SH-SY5Y (cell line): ENCODE data around the gene DISC1.

Source experiments
- GATA2 ChIP-seq: IDR thresholded peaks from 2 replicates; pipeline ENCODE4 v1.6.1; 2011; ENCODE audit warnings: mild to moderate bottlenecking, low read depth, low read length
- GATA3 ChIP-seq: IDR thresholded peaks from 2 replicates; pipeline ENCODE4 v1.6.1; 2011; ENCODE audit warnings: low read depth, mild to moderate bottlenecking, low read length, moderate library complexity

The DISC1 gene

DNA sequence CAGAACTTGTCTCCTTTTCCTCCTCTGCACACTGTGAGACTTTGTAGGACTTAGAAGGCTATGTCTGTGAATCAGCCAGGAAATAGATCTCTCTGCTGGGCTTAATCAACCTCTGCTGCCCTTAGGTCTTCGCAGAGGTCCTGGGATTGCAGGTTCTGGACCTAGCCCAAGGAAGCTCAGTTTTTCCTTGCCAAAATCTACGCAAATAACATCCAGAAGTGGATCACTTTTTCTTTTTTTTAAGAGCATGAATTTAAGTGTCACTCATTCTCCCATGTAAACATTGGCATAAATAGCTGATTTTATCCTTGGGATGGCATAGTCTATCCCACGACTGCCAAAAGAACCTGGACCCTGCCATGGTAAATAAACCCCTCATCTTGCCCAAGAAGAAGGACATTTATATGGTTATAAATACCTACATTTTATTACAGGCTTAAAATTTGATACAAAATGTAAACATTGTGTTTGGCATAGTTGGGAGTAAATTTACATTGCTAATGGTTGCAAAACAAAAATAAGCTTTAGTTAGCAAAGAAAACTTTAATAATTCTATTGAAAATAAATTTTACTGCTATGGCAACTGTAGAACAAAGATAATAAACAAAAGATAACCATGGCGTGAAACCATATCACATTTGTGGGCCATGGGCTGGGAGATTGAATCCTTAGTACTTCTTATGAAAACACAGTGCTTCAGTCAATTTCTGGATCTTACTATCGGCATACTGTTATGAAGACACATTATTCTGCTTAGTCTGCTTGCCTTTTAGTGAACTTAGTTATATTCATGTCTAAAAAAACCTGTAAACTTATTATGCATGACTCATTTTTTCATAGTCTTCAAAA is 24.5 kb upstream of the DISC1 start:
- TF ChIP-seq GATA3 (no peak), GATA2 (no peak)

- no peak for TF ChIP-seq GATA2
- TF ChIP-seq GATA3, result no peak
Measured at GRCh38 chr1:231602673-231602984, 24.0 kb upstream of the DISC1 start.

DNA sequence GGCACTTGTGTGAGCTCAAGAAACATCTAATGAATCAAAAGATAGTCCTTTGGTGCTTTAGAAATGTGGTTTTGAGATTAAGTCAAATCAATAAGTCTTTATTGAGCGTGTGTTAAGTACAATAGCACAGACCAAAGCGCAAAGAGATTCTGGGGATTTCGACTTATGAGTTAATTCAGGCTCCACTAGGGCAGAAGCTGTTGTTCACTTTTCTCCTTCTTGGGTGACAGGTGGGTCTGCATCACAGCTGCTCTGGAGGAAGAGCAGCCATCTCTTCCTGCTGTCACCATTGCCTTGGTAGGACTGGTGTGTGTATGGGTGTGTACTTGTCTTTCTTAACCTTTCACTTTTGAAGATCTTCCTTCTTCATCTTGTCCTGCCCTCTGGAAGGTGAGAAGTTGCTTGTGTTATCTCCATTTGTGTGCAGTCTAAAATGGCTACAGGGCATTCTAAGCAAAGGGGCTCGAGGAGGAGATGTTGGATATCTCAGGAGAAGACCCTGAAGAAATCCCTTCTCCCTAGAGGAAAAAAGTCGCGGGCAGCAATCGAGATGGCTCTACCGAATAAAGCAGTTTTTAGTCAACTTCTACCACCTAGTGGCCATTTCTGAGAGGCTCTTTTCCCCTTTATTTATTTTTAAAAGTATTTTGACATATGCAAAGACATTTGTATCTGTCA is 22.9 kb upstream of the DISC1 start:
- TF ChIP-seq GATA2 (no peak), GATA3 (no peak)

DNA sequence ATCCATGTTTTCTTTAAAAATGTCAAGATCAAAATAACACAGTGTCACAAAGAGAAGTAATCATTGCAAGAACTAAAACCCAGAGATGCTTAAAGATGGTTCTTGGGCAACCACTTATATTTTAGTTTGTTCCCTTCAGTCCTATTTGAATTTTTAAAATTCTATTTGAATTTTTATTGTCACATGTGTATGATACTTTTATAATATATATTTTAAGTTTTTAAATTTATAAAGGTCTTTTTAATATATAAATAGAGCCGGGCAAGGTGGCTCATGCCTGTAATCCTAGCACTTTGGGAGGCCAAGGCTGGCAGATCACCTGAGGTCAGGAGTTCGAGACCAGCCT is 22.3 kb upstream of the DISC1 start:
- TF ChIP-seq GATA2, result no peak
- no peak for TF ChIP-seq GATA3

DNA sequence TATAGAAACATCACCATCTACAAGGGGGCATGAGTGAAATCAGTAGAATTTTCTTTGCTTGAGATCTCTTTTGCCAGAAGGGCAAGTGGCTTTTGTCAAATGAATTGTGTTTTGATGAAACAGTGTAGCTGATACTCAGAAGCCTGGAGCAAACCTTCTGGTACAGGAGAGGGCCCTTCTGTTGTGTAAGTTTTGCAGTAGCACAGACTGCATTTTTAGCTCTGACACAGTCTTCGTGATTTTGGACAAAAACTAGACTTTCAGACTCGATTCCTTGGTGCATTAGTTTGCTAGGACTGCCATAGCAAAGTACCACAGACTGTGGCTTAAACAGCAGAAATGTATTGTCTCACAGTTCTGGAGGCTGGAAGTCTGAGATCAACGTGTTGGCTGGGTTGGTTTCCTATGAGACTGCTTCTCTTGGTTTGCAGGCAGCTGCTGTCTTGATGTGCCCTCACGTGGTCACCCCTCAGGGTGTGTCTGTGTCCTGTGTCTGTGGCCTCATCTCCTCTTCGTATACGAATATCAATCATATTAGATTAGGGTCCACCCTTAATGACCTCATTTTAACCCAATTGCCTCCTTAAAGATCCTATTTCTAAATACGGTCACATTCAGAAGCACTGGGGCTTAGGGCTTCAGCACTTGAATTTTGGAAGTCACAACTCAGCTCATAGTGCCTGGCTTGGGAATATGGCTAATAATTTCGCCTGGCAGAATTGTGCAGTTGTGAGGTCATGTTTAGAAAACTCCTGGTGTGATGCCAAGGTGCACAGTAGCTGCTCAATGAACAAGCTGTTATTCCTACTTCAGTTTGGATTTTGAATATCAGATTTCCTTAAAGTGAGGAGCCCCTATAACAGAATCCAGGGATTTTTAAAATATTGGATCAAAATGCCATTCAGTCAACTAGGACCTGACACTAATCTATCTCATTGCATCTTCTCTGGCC is 21.2 kb upstream of the DISC1 start:
- no peak for TF ChIP-seq GATA2

DNA sequence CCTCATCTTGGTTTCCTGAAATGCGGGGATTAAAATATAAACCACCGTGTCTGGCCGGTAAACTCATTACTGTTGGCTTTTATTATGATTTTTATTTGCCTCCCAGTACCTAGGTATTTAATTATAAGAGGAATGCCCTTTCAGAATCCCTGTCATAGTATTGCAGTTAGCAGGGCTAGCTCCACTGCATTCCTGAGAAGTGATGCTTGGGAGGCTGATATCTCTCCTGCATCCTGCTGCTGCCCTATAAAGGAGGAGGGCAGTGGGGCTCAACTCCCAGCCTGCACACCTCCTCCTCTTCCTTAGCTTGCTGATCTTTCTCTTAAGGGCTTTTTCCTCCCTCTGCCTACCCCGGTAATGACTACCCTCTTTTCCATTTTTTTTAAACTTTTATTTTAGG is 19.9 kb upstream of the DISC1 start:
- no peak for TF ChIP-seq GATA2
- TF ChIP-seq GATA3, result no peak

DNA sequence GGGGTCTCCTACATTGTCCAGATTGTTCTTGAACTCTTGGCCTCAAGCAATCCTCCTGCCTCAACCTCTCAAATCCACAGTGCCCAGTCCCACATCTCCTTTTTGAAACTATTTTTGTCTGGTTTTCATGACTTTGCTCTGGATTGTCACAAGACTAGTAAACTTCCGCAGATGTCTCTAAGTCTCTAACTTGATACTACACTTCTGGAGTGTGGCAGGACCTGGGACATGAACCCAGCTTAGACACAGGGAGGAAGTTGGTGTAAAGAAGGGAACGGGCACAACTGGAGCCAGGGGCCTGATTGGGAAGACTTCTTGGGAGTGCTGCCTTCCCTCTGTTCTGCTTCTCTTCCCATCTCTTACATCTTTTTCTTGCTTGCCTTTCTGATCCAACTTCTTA is 16.2 kb upstream of the DISC1 start:
- TF ChIP-seq GATA3, result no peak
- no peak for TF ChIP-seq GATA2

- TF ChIP-seq GATA2 (no peak), GATA3 (no peak)
Measured at GRCh38 chr1:231611111-231611510, 15.5 kb upstream of the DISC1 start.

DNA sequence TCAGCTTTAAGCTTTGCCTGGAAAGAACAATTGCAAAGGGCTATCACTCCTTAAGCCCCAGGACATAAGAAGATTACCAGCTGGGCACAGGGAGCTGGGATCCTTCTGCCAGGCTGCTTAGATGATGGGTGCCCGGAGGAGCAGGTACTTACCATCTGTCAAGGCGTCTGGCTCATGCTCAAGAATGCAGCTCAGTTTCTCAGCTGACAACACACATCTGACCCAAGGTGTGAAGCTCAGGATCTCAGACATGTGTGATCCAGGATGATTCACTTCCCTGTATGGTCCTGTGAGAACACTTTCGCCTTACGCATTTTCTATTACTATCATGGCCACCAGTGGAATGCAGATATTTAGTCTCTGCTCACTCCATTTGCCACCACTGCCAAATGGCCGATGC is 14.7 kb upstream of the DISC1 start:
- TF ChIP-seq GATA2 (no peak), GATA3 (no peak)

DNA sequence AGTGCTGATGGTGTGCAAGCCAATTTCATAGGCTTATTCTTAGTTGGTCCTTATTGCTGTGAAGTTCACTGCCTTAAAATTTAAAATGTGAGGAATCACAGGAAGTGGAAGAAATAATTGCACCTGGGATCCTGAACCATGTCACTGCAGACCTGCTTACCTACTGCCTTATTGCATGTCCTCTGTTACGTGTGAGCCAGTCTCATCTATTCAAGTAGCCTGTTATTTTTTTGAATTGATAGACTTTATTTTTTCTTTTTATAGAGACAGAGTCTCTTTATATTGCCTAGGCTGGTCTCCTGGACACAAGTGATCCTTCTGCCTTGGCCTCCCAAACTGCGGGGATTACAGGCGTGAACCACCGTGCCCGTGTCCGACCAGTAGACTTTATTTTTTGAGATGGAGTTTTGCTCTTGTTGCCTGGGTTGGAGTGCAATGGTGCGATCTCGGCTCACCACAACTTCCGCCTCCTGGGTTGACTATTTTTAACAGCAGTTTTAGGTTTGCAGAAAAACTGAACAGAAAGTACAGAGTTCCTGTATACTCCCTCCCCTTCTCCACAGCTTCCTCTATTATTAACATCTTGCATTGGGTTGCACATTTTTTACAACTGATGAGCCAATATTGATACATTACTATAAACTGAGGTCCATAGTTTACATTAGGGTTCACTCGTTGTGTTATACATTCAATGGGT is 14.0 kb upstream of the DISC1 start:
- TF ChIP-seq GATA3, result no peak
- TF ChIP-seq GATA2, result no peak

- TF ChIP-seq GATA2, result no peak
- TF ChIP-seq GATA3, result no peak
Measured at GRCh38 chr1:231613419-231614349, 12.9 kb upstream of the DISC1 start.

- TF ChIP-seq GATA3 (no peak), GATA2 (no peak)
Measured at GRCh38 chr1:231616667-231617066, 9.9 kb upstream of the DISC1 start.

DNA sequence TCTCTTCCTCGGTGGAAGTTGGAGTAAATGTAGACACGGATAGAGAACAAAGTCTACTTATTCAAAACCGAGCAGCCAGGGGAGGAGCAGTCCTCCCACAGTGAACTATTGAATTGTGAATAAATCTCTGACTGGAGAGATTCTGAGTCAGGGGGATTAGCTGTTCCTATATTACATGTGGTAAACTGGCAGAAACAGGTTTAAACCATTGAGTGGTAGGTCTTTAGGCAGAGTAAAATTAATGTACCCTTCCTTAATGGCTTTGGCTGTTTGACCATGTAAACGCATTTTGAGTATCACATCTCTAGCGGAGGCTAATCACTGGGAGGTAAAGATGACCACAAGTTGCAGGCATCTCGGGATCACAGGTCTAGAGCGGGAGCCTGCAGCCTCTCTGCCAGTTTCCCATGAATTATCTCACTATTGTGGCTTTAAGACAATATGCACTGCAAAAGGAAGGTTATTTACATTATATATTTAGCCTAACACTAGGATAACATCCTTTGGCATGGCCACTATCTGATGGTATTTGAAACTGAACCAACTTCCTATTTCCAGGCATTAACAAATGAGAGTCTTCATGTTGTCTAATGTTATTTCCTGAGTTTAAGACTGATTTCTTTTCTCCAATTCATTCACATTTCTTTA is 7.9 kb upstream of the DISC1 start:
- TF ChIP-seq GATA3 (no peak), GATA2 (no peak)
